ENCODE data around the gene PDGFD.

Gene PDGFD

GRCh38 chr11:103906291-103906867 is 257.6 kb downstream of the PDGFD start:
- no peak for DNase-seq

GRCh38 chr11:103904324-103904667 is 259.7 kb downstream of the PDGFD start:
- no peak for DNase-seq

DNA sequence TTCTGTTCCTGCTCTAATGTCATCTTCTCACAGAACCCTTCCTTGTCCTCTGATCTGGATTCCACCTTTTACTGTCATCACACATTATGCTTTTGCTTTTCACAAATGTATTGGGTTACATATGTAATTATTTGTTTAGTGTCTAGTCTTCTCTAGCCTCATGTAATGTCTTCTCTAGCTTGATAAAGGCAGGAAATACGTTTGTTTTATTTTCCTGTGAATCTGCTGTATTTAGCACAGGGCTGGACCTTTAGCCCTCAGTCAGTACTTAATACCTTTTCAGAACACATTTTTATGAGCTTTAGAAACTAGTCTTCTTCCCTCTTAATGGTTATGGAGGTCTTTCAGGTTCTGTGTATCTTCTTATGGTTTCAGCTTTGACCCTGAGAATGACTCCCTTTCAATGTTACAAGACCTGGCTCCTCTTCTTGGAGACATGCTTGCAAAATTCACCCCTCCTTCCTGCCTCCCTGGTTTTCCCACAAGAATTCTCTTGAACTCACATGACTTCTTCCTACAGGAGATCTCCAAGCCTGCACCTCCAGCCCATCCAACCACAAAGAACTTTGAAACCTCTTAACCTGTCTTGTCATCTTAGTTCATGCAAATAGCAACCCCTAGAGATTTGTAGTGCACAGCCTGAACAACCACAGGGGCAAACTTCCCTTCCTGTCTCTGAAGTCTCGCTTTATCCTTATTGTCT is 260.2 kb downstream of the PDGFD start:
- DNase-seq: no peak

DNA sequence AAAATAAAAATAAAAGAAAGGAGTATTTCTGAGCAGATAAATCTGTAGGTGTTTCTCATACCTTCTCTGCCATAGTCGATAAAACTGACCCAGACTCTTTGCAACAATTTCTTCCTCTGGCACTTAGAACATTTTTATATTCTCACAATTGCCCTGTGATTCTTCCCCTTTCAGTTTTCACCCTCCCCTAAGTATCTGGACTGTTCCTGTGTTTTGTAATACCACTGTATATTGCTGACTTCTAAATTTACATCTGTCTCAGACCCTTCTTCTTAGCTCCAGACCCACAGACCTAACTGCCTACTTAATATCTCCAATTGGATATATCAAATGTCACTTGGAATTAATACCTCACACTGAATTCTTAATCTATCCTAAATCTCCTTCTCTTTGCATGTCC is 261.0 kb downstream of the PDGFD start:
- DNase-seq: no peak

GRCh38 chr11:103901656-103902055 is 262.3 kb downstream of the PDGFD start:
- DNase-seq: no peak

DNA sequence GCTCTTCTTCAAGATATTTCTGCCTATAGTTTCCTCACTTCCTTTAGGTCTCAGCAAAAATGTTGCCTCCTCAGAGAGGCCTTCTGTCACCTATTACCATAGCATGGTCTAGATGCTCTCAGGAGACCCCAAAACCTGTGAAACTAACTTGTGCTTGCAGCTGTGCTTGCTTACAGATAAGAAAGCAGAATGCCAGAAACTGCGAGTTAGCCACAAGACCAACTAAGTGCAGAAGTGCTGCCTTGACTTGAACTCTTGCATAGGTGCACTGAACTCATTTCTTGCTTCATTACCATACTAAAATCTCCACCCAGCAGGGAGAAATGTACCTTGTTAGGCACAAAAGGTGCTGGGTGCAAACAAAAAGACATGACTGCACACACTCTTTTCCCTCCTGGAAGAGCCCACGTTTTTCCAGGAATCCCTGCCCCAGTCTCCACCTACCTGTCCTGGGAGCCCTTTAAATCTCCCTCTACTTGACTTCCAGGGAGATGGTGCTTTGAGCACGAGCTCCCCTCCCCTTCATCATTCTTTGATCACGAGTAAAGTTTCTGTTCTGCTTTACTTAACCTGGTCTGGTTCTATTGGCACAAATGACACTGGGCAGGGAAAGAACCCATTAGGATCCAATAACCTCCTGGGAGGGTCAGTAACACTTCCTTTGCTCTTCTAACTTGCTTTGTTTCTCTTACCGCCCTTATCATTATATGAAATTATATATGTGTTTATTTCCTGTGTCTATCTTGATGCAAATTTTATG is 265.2 kb downstream of the PDGFD start:
- no peak for DNase-seq

DNA sequence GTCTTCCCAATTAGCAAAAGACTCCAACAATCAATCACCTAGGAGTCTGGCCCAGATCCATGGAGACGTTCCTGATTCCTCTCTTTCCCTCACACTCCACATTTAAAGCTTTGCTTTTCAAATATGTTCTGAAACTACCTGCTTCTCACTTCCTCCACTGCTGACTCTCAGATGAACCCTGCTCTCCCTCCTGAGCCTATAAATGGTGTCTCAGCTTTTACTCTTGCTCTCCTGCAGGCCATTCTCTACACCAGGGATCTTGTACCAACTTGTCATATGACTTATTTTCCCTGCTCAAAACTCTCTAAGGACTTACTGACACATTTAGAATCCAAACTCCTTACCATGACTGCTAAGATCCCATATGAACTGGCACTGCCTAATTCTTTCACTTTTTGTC is 265.9 kb downstream of the PDGFD start:
- DNase-seq: no peak

DNA sequence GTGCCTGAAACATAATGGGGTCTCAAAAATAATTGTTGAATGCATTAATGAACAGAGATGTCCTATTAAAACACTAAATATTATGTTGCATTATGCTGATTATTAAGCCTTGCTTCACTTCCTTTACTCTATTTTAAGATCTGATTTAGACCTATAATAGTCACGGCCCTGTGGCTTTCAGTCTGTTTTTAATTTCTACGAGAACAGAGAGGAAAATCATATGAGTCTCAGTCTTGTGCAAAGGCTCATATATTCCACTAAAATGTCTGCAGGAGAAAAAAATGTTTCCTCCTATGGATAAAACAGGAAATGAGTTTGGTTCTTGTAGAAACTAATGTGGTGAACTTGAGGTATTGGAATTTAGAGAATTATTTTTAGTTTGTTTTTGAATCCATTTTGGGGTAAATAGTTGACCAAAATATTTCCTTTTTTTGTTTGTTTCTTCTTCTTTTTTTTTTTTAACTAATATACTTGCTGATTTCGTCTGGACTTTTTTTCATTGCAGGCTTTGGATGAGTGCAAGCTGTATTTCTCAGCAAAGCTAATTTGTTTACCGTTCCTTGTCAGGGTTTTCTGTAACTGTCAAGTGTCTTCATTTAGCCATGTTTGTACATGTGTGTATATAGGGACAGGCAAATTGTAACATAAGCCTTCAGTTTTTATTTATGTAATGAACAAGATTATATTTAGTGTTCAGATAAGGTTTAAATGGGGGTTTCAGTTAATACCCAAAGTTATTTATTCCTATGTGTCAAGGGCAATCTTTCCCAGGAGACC is 266.6 kb downstream of the PDGFD start:
- no peak for DNase-seq

DNA sequence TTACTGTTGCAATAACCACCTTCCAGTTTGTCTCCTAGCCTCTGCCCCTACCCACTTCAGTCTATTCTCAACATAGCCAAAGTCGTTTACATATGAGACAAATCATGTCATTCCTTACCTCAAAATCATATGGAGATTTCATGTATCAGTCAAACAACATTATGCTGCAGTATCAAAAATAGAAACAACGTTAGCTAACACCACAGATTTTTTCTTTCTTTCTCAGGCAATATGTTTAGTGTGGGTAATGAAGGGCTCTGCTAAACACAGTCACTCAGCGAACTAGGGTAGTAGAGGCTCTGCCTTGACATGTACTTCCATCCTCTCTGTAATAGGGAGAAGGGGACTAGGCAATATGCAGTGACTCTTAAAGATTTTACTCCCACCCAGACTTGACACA is 268.8 kb downstream of the PDGFD start:
- DNase-seq: no peak

DNA sequence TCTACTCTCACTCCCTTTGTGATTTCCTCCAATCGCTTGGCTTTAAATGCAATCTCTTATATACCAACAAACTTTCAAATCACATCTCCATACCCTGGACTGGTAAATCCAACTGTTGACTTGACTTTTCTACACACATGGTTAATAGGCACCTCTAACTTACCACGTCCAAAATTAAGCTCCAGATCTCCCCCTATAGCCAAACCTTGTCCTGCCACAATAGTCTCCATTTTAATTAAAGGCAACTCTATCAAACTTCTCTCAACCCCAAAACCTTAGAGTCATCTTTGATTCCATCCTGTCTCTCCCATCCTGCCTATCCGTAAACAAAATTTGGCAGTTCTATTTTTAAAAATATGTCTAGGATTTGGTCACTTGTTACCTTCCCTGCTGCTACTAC is 269.3 kb downstream of the PDGFD start:
- DNase-seq: no peak

DNA sequence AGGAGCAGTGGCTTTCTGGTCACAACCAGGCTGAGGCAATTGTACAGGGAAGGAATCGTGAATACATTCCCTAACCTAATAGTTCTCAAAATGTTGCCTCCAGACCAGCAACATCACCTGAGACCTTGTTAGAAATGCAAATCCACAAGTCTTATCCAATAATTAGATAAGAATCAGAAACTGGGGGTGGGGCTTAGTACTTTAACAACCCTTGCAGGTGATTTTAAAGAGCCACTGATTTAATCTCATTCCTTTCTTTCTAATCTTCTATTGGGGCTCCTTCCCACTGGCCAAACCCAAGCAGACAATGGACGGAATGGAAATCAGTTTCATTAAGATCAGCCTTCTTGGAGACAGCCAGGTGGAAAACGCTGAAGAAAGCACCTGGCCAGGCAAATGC is 269.9 kb downstream of the PDGFD start:
- DNase-seq: no peak

- no peak for DNase-seq
These were observed 270.6 kb downstream of the PDGFD start for GRCh38 chr11:103893371-103893770.

DNA sequence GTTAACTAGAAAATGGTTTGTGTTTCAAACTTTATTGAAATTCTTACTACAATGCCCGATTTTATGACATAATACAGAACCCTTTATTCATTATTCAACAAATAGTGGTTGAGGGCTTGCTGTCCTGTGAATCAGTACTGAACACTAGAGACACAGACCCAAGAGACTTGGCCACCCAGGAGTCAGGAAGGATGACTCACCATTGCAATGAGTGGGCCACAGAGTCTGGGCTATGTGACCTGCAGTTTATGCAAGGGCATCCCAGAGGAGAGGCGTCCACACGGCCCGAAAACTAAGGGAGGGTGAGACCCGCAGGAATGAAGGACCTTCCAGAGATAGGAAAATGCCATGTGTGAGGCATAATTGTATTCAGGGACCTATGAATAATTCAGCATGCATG is 271.3 kb downstream of the PDGFD start:
- no peak for DNase-seq

- no peak for DNase-seq
These were observed 273.3 kb downstream of the PDGFD start for GRCh38 chr11:103890654-103891053.

DNA sequence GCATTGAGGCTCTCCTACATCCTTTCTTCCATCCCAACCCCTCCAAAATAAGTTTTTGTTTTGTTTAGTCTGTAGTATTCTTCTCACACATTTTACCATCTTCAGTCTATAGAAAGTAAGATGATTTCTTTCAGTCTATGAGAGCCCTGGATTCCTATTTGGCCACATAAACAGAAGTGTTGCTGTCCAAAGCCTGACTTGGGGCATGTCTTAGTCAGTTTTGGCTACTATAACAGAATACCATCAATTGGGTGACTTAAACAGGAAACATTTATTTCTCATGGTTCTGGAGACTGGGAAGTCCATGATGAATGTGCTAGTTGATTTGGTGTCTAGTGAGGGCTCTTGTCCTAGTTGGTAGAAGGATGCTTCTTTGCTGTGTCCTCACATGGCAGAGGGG is 274.3 kb downstream of the PDGFD start:
- no peak for DNase-seq

- no peak for DNase-seq
These were observed 275.4 kb downstream of the PDGFD start for GRCh38 chr11:103888541-103888951.

DNA sequence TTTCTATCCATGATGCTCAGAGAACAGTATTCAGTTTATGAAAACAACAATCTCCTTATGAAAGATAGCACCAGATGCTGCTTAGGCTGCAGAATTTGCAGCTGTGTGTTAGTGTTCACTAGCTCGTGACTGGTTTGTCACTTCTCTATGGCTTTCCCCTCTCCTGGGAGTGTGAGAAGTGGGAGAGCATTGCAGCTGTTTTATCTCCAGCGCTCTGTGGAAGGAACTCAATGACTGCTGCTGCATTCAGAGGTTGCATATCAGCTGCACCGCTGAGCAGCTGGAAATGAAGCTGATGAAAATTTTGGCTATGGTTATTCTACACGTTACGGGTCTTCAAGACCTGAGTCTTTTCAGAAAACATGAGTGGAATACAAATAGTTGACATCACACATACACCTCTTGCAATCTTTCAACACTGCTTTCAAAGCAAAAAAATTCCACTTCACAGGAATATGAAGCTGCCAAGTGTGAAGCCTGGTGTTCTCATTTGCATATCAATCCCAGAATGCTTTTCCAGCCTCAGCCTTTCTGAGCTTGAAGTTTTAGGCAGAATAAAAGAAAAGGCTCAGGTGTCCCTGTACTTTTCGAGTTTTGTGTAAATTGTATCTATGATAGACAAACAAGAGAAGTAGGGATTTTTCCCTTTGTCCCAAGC is 276.8 kb downstream of the PDGFD start:
- DNase-seq: no peak

- no peak for DNase-seq
These were observed 280.1 kb downstream of the PDGFD start for GRCh38 chr11:103883856-103884255.

DNA sequence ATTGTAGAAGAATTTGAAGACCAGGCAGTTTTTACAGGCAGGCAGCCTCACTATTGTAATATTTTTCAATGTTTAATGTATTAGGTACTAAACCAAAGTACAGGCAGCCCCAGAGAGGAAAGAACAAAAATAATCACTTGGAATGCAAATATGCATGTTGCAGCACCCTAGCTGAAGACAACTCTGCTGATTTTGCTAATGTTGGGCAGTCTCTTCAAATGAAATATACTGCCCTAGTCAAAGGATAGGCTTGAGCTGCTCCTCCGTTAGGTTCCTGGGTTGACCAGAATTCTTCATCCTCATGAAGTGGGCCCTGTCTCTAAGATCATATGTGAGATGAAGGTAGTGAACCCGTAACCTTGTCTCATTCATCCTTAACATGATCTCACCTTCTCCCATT is 280.7 kb downstream of the PDGFD start:
- DNase-seq: no peak

DNA sequence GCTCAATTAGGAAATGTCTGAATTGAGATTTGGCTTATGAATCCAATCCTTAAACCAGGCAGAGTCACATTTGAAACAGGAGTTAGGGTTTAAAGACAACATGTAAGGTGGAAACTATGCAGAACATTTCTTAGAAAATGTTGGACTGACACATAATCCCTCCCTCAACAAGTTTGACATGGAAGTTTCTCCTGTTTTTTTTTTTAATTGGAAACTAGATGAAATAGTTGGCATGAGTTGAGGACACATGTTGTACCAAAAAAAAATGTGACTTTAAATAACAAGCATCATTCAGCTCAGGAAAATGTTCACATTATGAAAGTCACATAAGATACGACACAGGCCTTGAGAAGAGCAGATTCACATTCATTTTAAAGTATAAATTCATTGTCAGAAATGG is 282.4 kb downstream of the PDGFD start:
- DNase-seq: no peak

- no peak for DNase-seq
These were observed 283.0 kb downstream of the PDGFD start for GRCh38 chr11:103880968-103881367.

DNA sequence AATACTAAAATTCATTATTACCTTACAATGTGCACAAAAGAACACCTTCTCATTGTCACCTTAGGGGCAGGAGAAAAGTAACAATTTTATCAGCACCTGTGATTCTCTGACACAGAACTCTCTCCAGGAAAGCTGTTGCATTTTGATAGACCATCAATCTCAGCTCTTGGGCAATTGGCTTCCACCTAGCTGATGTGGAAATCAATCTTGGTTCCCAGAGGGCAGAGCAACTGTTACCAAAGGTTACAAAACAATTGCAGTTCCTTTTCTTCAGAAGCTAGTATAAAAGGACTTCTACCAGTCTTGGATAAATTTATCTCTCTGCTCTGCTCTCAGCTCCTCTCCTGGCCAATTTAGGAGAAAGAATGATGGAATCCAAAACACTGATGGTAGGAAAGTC is 285.3 kb downstream of the PDGFD start:
- no peak for DNase-seq

DNA sequence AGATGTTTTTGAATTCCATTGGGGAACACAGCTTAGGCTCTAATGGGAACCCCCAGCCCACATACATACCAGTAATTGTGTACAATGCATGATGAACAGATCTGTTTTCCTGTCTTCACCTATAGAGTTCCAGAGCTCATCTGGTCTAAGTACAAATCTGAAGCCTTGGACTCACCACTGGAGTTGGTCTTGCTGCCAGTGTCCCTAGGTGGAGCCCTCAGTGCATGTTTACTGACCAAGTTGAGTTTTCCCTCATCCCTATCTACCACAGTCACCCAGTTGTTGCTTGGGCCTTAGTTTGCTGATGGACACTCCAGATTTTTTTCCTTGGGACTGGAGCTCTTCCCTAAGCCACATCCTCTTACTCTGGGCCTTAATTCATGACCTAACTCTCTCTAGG is 286.7 kb downstream of the PDGFD start:
- DNase-seq: no peak
